Transverse colon (tissue), 4 donors: ENCODE results near the gene DCST2. TPM values are rescaled to one million over a fixed set of nuclear protein-coding genes. Genes with fewer than 3 reads are reported as not detected.

Experiments
- DNase-seq: peaks from one replicate; pipeline ENCODE4 v3.0.0-alpha.2; 2019
- H3K27ac ChIP-seq, 4 donors: fragments of 200-600 bp; sonication (generic); 2 replicates each; pipeline ENCODE4 v1.5.1; 2016 to 2018; ENCODE audit warnings: inconsistent platforms in 4 of 4
- H3K27me3 ChIP-seq: fragments of 200-600 bp; sonication (generic); 2 replicates; pipeline ENCODE4 v1.5.1; 2017; ENCODE audit warnings: inconsistent platforms
- H3K36me3 ChIP-seq, 4 donors: fragments of 200-600 bp; sonication (generic); 2 replicates each; pipeline ENCODE4 v1.5.1; 2017 to 2019; ENCODE audit warnings: inconsistent platforms in 4 of 4
- H3K4me1 ChIP-seq, 4 donors: fragments of 200-600 bp; sonication (generic); 2 replicates each; pipeline ENCODE4 v1.5.1; 2017 to 2020; ENCODE audit warnings: inconsistent platforms in 4 of 4
- H3K4me3 ChIP-seq, 4 donors: fragments of 200-600 bp; sonication (generic); 1 replicate in 1 of 4; 2 replicates in 3 of 4; pipeline versions ENCODE4 v1.5.1 to v1.6.1; 2017 to 2019; ENCODE audit warnings: inconsistent platforms in 4 of 4
- H3K9me3 ChIP-seq, 2 donors: fragments of 200-600 bp; sonication (generic); 2 replicates each; pipeline ENCODE4 v1.5.1; 2017 to 2019; ENCODE audit warnings: inconsistent platforms in 2 of 2
- CTCF ChIP-seq, 5 experiments: fragments of 200-600 bp in 3 of 5; fragments of 450-650 bp in 2 of 5; sonication (generic) in 3 of 5; IDR thresholded peaks; 1 replicate in 2 of 5; 2 replicates in 3 of 5; pipeline ENCODE4 v1.5.1; 2016 to 2017; ENCODE audit warnings: antibody characterized with exemption in 5 of 5, inconsistent platforms in 3 of 5, mild to moderate bottlenecking in 2 of 5, moderate library complexity in 1 of 5
- EP300 ChIP-seq: sonication (generic); formaldehyde crosslinking; IDR thresholded peaks from one replicate; pipeline ENCODE4 v1.6.1; 2017; ENCODE audit warnings: antibody characterized with exemption, low read depth
- POLR2A ChIP-seq: fragments of 450-650 bp; IDR thresholded peaks from one replicate; pipeline ENCODE4 v1.6.1; 2016; ENCODE audit warnings: antibody characterized with exemption, mild to moderate bottlenecking, moderate library complexity
- POLR2AphosphoS5 ChIP-seq, 3 donors: sonication (generic); formaldehyde crosslinking; IDR thresholded peaks; one replicate each; pipeline ENCODE4 v1.6.1; 2016; ENCODE audit warnings: antibody characterized with exemption in 3 of 3
- WGBS, 2 donors: methylation state at CpG; one replicate each; pipeline ENCODE4 v1.1.5; 2018; ENCODE audit warnings: low coverage in 1 of 2; 5-methylcytosine and 5-hydroxymethylcytosine counted together
- in situ Hi-C, 4 donors: fragments of 200-750 bp; cut with MboI; loops; one replicate each; pipeline versions ENCODE4 v1.15.0 to v1.15.1; 2017; ENCODE audit warnings: low sequenced_read_pairs in 3 of 4, low pct_ligation_motif_present in 1 of 4, low pct_unique_long_range_greater_than_20kb in 1 of 4
- intact Hi-C: fragments of 100-400 bp; cut with DNase I; formaldehyde crosslinking; loops from one replicate; pipeline ENCODE4 v1.15.1; 2023; ENCODE audit warnings: low total_unique reads
- total RNA-seq, 4 donors: library from RNA; depleted of rRNA; stranded (reverse); fragments of >200 nt; gene quantifications; one replicate each; pipeline ENCODE4 v1.1.0, GENCODE V29; 2016

DCST2 gene
- 1 to 10 TPM in 3 of 4 donors, not detected in 1; 1.9 to 4.6 (median 4.5) TPM for total RNA-seq

GRCh38 chr1:155033524-155033923, at the start of gene DCST2, which contains the start of gene DCST1:
TSS of gene DCST2 (minus strand) at chr1:155033781. CDS start at chr1:155033701, 80 bp downstream.
TSS of gene DCST1 (plus strand) at chr1:155033824. CDS start at chr1:155034037, 213 bp downstream.
- WGBS, 2 donors: 93% methylated on average over 9 of the region's 9 CpGs; no CpG with 5 or more reads in 1 of the 2 donors
- Histone ChIP-seq H3K36me3 (no peaks in the 10 kb centered on the region), H3K27me3 (no peaks in the 10 kb centered on the region), H3K4me1 (peaks cover under 1 to 20% (median 8%) of the 10 kb centered on the region in 4 donors), H3K9me3 (no peaks in the 10 kb centered on the region), H3K27ac (no peak within 1 kb of the TSS), H3K4me3 (no peak within 1 kb of the TSS)
- TF ChIP-seq EP300 (no peak), POLR2AphosphoS5 (IDR thresholded peaks at IDR 0.05) (no peak), POLR2A (no peak), CTCF (IDR thresholded peaks at IDR 0.05) (no peak)
- in situ Hi-C loops: no loop called here
- DNase-seq: no peak
- intact Hi-C loops: no loop called here

GRCh38 chr1:155083052-155083541, 49.5 kb upstream of the DCST2 start:
- peaks cover 54% of the 10 kb centered on the region for H3K27me3 ChIP-seq
- H3K9me3 ChIP-seq: no peaks in the 10 kb centered on the region
- H3K36me3 ChIP-seq: no peaks in the 10 kb centered on the region
- in situ Hi-C loops: no loop called here
- no peak overlapping the region for H3K4me3 ChIP-seq
- intact Hi-C loops: loop anchor here (10.0 kb wide), 1 partner anchor 598 kb away; no protein-coding TSS in a partner anchor
- peak; percentile 82 for DNase-seq
- TF ChIP-seq POLR2AphosphoS5 (IDR thresholded peaks at IDR 0.05) (peak; percentile 28 to 69 (median 63)), POLR2A (peak; percentile 81), EP300 (peak; percentile 21), CTCF (IDR thresholded peaks at IDR 0.05) (no peak)
- H3K27ac ChIP-seq: peak overlapping the region; percentile 90 to 94 (median 92)
- H3K4me1 ChIP-seq: peaks cover 52 to 78% (median 69%) of the 10 kb centered on the region in 4 donors
- WGBS, 2 donors: 27% methylated on average over 6 of the region's 6 CpGs; no CpG with 5 or more reads in 1 of the 2 donors

GRCh38 chr1:155082301-155083051, 48.9 kb upstream of the DCST2 start:
- Histone ChIP-seq H3K27me3 (peaks cover 54% of the 10 kb centered on the region), H3K36me3 (no peaks in the 10 kb centered on the region), H3K4me3 (peak overlapping the region in 3 of 4 donors; percentile 8 to 56 (median 24)), H3K9me3 (no peaks in the 10 kb centered on the region), H3K27ac (peak overlapping the region; percentile 90 to 94 (median 92)), H3K4me1 (peaks cover 52 to 80% (median 69%) of the 10 kb centered on the region in 4 donors)
- DNase-seq: peak; percentile 64
- intact Hi-C loops (loop anchor here (10.0 kb wide), 1 partner anchor 598 kb away; no protein-coding TSS in a partner anchor), in situ Hi-C loops (no loop called here)
- 6% methylated on average over 29 of the region's 36 CpGs; no CpG with 5 or more reads in 1 of the 2 donors for WGBS, 2 donors
- no peak for TF ChIP-seq POLR2A
- no peak for TF ChIP-seq EP300
- no peak for TF ChIP-seq POLR2AphosphoS5 (IDR thresholded peaks at IDR 0.05)
- TF ChIP-seq CTCF (IDR thresholded peaks at IDR 0.05): no peak
